Occipital lobe (tissue), 2 donors: Measurements from ENCODE around the gene ANKK1. TPM values are rescaled to one million over a fixed set of nuclear protein-coding genes. Genes with fewer than 3 reads are reported as not detected.

Experiments used
- small RNA-seq: library from RNA; depleted of rRNA; stranded (forward); fragments of <200 nt; gene quantifications from one replicate; pipeline ENCODE3, GENCODE V24; 2014
- total RNA-seq: library from RNA; depleted of rRNA; stranded (reverse); fragments of >200 nt; gene quantifications from one replicate; pipeline ENCODE4 v1.2.3, GENCODE V29; 2014

ANKK1 gene
- total RNA-seq, 1 donor from 2014 or later = not detected

Small RNAs within 50 kb of the gene (small RNA-seq; reads per million reads assigned to genes)
- not detected for gene MIR4301

Other genes starting within 250 kb of the ANKK1 start
- 1.4 TPM for gene TTC12, start 73.2 kb upstream of the ANKK1 start, total RNA-seq
- gene DRD2, start 87.6 kb downstream of the ANKK1 start, total RNA-seq = not detected